Activated CD8-positive, alpha-beta T cell treated with anti-CD3 and anti-CD28 coated beads, Interleukin-2, amount 10 ng/mL, durations not matched to agents 7 days and 5 days (primary cell): ENCODE measurements around the gene SMOC1. TPM values are rescaled to one million over a fixed set of nuclear protein-coding genes. Genes with fewer than 3 reads are reported as not detected.
A peak's percentile ranks its signal among the peaks of the same experiment; 100 is the strongest.

Experiments used
- ATAC-seq: fragments of 150-1000 bp; cut with Tn5 transposase; one replicate; pipeline ENCODE4 v1.10.0; 2021; ENCODE audit warnings: moderate library complexity
- CTCF ChIA-PET: fragments of 350-600 bp; sonication (Branson Sonifier 250); formaldehyde crosslinking; loops from one replicate; lab custom pipeline; 2021; ENCODE audit warnings: antibody characterized with exemption; lab: Charles Lee
- POLR2A ChIA-PET: fragments of 350-600 bp; sonication (Branson Sonifier 250); formaldehyde crosslinking; loops from one replicate; lab custom pipeline; 2021; ENCODE audit warnings: antibody characterized with exemption; lab: Charles Lee
- DNase-seq: peaks from one replicate; pipeline ENCODE4 v3.0.0-alpha.2; 2020
- H3K27ac Mint-ChIP-seq: one replicate; pipeline ENCODE4 v1.8.0; 2021; ENCODE audit warnings: mild to moderate bottlenecking, mixed read lengths
- H3K27me3 Mint-ChIP-seq: one replicate; pipeline ENCODE4 v1.8.0; 2021; ENCODE audit warnings: low read depth, mixed read lengths
- H3K36me3 Mint-ChIP-seq: one replicate; pipeline ENCODE4 v1.8.0; 2021; ENCODE audit warnings: low read depth, mixed read lengths
- H3K4me1 Mint-ChIP-seq: one replicate; pipeline ENCODE4 v1.8.0; 2021; ENCODE audit warnings: low read depth, mixed read lengths
- H3K4me3 Mint-ChIP-seq: one replicate; pipeline ENCODE4 v1.8.0; 2021; ENCODE audit warnings: mild to moderate bottlenecking, mixed read lengths
- H3K9me3 Mint-ChIP-seq: one replicate; pipeline ENCODE4 v1.8.0; 2022; ENCODE audit warnings: mixed read lengths; ENCODE audit not compliant: insufficient read depth
- total RNA-seq, 2 experiments: library from RNA; stranded (reverse); gene quantifications; one replicate each; pipeline ENCODE4 v1.2.3, GENCODE V29; 2021

The SMOC1 gene
- total RNA-seq, 2 experiments from 2014 or later, result not detected

DNA sequence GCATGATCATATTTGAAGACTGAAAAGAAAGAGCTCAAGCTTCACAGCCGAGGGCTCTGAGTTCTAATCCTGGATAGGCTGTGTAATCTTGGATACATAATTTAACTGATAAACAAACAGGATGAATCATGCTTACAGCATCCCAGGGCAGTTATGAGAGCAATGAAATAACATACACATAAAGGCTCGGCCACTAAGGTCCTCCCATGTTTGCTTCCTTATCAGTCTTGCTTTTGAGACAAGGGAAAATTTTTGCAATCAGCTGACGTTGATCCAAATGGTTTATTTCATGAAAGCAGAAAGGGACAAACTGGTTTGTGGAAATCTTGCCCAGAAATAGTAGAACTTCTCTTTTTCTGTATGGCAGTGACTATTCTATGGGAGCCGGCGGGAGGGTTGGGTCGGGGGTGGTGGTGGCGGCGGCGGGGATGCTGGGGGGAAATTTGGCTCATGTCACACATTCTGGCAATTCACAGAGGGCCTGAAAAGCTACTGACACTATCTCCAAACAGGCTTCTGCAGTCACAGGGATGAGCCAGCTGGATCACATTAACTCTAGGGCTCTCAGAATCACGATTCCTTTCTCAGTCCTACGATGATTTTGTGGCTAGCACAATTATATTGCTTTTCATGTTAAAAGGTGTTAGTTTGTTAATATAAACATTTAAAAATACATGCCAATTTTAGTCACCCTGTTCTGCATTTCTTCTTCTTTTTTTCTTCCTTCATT, 185.1 kb downstream of the SMOC1 start:
- Mint-ChIP-seq H3K27ac (no peak overlapping the region), H3K9me3 (no peaks in the 10 kb centered on the region), H3K36me3 (no peaks in the 10 kb centered on the region), H3K27me3 (peaks cover 18% of the 10 kb centered on the region), H3K4me3 (no peak overlapping the region), H3K4me1 (no peaks in the 10 kb centered on the region)
- no peak for ATAC-seq
- no peak for DNase-seq
- ChIA-PET CTCF (no interaction called here), POLR2A (interaction anchor here (0.6 kb wide), 1 partner anchor 346 kb away, joined by 3 read pairs; no protein-coding TSS in a partner anchor)

DNA sequence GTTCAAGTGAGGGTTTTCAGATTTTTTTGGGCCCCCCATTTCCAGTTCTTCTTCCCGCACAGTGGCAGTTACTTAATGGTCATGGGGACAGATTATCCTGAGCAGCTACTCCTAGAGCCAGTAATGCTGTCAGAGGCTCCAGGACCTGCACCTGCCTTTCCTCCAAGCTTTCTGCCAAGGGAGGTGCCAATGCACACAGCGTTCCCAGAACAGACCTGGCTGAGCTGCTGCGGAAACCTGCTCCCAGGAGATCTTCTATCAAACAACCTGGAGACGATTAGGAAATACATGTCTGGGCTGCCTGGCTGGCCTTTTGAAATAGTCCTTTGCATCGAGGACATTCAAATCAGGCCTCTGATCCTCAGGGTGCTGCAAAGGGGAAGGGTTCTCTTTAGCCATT, 188.6 kb downstream of the SMOC1 start:
- H3K4me1 Mint-ChIP-seq, result no peaks in the 10 kb centered on the region

DNA sequence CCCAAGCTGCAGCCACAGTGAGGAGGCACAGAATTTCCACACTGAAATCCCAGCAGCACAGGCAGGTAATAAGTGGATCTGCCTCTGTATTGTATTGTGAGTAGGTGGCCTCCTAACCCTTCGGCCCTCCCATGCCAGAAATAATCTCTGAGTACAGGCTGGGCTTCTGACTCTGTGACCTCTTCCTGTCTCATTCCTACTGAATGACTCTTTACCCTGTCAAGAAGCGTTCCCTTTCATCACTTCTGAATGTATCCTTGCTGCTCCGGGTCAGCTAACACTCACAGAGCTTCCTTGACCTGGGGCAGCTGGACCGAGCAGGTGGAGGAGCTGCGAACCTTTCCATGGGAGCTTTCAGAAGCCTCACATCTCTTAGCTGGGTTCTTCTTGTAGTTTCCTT, 190.0 kb downstream of the SMOC1 start:
- no peak overlapping the region for H3K27ac Mint-ChIP-seq
- ATAC-seq (no peak), DNase-seq (no peak)
- ChIA-PET CTCF (interaction anchor here (0.6 kb wide), 1 partner anchor 14 kb away, joined by 3 read pairs; no protein-coding TSS in a partner anchor), POLR2A (no interaction called here)
- H3K27me3 Mint-ChIP-seq, result peaks cover 20% of the 10 kb centered on the region
- H3K4me3 Mint-ChIP-seq, result no peak overlapping the region
- no peaks in the 10 kb centered on the region for H3K36me3 Mint-ChIP-seq
- no peaks in the 10 kb centered on the region for H3K4me1 Mint-ChIP-seq
- H3K9me3 Mint-ChIP-seq, result no peaks in the 10 kb centered on the region

More for the DNA sequence above, 188.6 kb downstream of the SMOC1 start:
- H3K27me3 Mint-ChIP-seq, result peaks cover 19% of the 10 kb centered on the region
- H3K27ac Mint-ChIP-seq, result no peak overlapping the region
- no peaks in the 10 kb centered on the region for H3K36me3 Mint-ChIP-seq
- ATAC-seq, result no peak
- no peak for DNase-seq
- H3K4me3 Mint-ChIP-seq, result no peak overlapping the region
- CTCF ChIA-PET, result no interaction called here
- H3K9me3 Mint-ChIP-seq, result no peaks in the 10 kb centered on the region
- POLR2A ChIA-PET, result no interaction called here

DNA sequence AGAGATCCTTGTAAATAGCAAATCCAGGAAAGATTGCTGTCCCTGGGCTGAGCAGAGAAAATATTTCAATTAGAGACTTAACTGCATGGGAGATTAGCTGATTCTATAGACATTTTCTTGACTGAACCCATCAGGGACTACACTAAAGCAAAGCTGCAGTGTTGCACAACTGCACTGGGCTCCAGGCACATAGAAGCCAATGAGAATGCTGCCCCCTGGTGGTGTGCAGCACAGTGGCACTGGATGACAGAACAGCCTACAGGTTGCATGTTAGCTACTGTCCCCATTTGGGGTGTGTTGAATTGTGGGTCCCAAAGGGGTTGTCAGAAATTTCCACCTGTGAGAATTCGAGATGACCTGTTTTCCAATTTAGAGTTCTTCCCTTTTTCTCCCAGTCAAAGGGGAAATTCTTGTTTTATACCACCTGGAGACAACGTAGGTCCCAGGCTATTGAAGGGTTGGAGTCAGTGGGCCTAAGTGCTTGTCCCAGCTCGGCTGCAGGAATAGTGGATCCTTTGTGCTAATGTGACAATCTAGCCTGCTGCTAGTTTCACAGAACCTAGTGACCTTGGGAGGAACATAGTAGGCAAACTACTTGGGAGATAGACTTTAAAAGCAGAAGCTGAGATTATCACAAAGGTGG, 194.8 kb downstream of the SMOC1 start:
- ATAC-seq, result peak; percentile 81
- no peak overlapping the region for H3K4me3 Mint-ChIP-seq
- POLR2A ChIA-PET, result no interaction called here

DNA sequence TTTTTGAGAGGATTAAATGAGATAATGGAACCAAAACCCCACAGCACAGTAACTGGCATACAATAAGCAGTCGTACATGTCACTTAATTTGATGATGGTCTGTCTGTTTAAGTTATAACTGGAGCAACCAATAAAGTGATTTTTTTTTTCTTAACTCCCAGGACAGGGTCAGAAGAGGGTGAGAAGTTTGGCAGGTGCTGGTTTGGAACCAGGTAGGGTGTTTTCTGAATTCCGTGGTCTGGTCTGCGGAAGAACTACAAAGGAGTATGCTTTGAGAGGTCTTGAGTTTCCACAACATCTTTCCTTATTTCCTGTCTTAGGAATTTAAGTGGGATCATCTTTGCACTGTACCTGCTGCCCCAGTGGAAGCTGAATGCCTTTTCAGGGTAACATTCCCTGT, 197.8 kb downstream of the SMOC1 start:
- no peak for ATAC-seq
- Mint-ChIP-seq H3K9me3 (no peaks in the 10 kb centered on the region), H3K27ac (no peak overlapping the region), H3K4me3 (no peak overlapping the region), H3K36me3 (no peaks in the 10 kb centered on the region), H3K4me1 (no peaks in the 10 kb centered on the region), H3K27me3 (peaks cover 21% of the 10 kb centered on the region)
- DNase-seq, result no peak
- ChIA-PET POLR2A (no interaction called here), CTCF (no interaction called here)

More for the DNA sequence above, 194.8 kb downstream of the SMOC1 start:
- Mint-ChIP-seq H3K27me3 (peaks cover 20% of the 10 kb centered on the region), H3K27ac (no peak overlapping the region), H3K9me3 (no peaks in the 10 kb centered on the region), H3K36me3 (no peaks in the 10 kb centered on the region), H3K4me1 (no peaks in the 10 kb centered on the region)
- CTCF ChIA-PET, result interaction anchor here (0.7 to 2.5 kb wide), 12 partner anchors 9 to 256 kb away, joined by 3 to 20 read pairs (median 4); no protein-coding TSS in a partner anchor
- peak; percentile 66 for DNase-seq

DNA sequence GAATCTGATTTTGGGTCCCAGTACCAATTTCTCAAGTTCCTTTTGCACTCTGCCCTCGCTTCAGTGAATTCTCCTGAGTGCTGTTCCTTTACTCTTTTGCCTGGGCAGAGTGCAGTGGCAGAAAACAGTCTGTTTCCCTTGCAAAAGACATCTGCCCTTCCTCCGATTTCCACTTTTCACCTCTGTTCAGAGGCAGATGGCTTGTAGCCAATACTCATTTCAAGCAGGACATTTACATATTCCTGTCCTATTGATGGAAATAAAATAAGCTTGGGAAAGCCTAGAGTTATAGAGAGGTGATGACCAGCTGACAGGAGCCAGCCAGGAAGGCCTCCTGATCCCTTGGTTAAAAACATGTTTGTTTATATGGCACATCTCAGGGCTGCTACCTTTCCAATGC, 198.5 kb downstream of the SMOC1 start:
- CTCF ChIA-PET, result no interaction called here

DNA sequence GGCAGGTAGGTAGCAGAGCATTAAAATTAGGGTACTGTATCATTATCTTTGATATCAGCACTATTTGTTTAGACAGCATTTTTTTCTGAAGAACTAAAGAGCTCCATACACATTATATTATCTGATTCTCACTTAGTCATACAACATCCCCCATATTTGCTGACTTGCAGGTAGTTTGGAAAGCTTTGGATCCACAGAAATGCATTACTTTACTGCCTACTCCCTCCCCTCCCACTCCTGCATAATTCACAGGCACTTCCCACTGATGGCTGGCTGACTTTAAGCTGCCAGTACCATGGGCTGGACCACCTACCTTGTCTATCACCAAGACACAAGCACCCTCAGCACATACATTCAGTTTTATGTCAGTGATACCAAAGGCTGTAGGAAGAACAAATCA, 199.1 kb downstream of the SMOC1 start:
- no peaks in the 10 kb centered on the region for H3K9me3 Mint-ChIP-seq
- ChIA-PET POLR2A (no interaction called here), CTCF (no interaction called here)
- DNase-seq (no peak), ATAC-seq (no peak)
- H3K27ac Mint-ChIP-seq, result no peak overlapping the region
- H3K4me1 Mint-ChIP-seq, result no peaks in the 10 kb centered on the region
- no peaks in the 10 kb centered on the region for H3K36me3 Mint-ChIP-seq
- peaks cover 19% of the 10 kb centered on the region for H3K27me3 Mint-ChIP-seq
- H3K4me3 Mint-ChIP-seq, result no peak overlapping the region

More for the DNA sequence above, 198.5 kb downstream of the SMOC1 start:
- ATAC-seq (no peak), DNase-seq (no peak)
- Mint-ChIP-seq H3K4me3 (no peak overlapping the region), H3K9me3 (no peaks in the 10 kb centered on the region), H3K27ac (no peak overlapping the region), H3K4me1 (no peaks in the 10 kb centered on the region), H3K36me3 (no peaks in the 10 kb centered on the region), H3K27me3 (peaks cover 23% of the 10 kb centered on the region)
- POLR2A ChIA-PET, result no interaction called here

DNA sequence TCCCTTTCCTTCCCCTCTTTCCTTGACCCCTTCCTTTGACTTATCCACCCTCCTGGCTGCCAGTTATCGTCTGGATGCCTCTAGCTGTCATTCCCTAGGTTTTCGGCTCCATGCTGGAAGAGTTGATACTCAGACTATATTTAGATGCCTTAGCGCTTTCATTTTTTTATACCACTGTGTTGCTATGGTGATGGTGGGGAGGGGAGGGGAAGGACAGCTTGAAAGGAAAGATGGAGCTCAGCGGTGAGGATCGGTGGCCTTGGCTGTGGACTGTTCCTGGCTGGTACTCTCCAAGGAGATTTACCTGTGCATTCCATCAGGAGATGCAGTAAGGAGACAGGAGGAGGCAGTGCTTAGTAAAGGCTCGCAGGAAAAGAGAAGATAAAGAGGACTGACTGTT, 200.9 kb downstream of the SMOC1 start:
- Mint-ChIP-seq H3K4me1 (no peaks in the 10 kb centered on the region), H3K27ac (no peak overlapping the region), H3K36me3 (no peaks in the 10 kb centered on the region), H3K9me3 (no peaks in the 10 kb centered on the region), H3K27me3 (peaks cover 28% of the 10 kb centered on the region), H3K4me3 (no peak overlapping the region)
- POLR2A ChIA-PET, result no interaction called here
- DNase-seq (no peak), ATAC-seq (no peak)
- CTCF ChIA-PET, result interaction anchor here (0.7 to 1.5 kb wide), 2 partner anchors 20 to 203 kb away, joined by 3 read pairs; no protein-coding TSS in a partner anchor

Other genes with a start within 250 kb of the SMOC1 start
- 100 to 1,000 TPM; 283 to 301 TPM for gene SRSF5, start 112.3 kb upstream of the SMOC1 start, total RNA-seq
- gene SLC10A1, start 82.2 kb upstream of the SMOC1 start, total RNA-seq, result not detected